ENCODE results near the gene MYO7A.

Gene MYO7A

GRCh38 chr11:77127920-77128691, at the start of gene MYO7A:
Gene MYO7A (plus strand): TSS chr11:77128246. CDS start chr11:77130635, 2,389 bp downstream.
- no peak for DNase-seq

DNA sequence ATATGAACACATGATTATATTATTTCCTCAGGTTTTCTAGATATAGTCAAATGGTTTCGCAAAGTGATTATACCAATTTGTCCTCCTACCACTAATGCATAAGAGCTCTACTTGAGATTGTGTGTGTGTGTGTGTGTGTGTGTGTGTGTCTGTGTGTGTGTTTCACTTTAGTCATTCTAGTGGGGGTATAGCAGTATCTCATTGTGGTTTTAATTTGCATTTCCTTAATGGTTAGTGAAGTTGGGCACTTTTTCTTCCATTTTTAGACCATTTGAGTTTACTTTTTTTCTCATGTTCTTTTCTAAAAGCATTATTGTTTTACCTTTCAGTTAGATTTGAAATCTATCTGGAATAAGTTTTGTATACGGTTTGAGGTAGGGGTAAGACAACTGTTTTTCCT, 48.4 kb upstream of the MYO7A start:
- DNase-seq = no peak

- DNase-seq = no peak
These were observed 47.3 kb upstream of the MYO7A start for GRCh38 chr11:77080643-77081210.

DNA sequence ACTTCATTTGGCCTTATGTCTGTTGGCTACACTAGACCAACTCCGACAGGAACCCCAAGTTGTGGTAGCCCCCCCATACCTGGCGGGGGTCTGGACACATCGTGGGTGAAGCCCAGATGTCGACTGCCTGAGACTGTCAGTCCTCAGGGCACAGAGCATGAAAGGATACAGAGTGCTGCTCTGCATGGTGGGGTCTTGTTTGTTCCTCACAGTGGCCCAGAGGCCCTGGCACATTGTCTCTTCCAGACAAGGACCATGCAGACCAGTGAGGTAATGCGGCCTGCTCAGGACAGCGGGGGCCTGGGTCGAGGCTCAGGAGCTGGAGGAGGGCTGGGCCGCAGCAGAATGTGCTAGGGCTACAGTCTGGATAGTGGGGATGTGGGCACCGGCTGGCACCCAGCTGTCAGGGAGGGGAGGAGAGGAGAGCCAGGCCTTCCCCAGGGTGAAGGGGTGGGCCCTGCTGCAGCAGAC, 46.6 kb upstream of the MYO7A start:
- no peak for DNase-seq

GRCh38 chr11:77081976-77082836, 45.8 kb upstream of the MYO7A start:
- no peak for DNase-seq

DNA sequence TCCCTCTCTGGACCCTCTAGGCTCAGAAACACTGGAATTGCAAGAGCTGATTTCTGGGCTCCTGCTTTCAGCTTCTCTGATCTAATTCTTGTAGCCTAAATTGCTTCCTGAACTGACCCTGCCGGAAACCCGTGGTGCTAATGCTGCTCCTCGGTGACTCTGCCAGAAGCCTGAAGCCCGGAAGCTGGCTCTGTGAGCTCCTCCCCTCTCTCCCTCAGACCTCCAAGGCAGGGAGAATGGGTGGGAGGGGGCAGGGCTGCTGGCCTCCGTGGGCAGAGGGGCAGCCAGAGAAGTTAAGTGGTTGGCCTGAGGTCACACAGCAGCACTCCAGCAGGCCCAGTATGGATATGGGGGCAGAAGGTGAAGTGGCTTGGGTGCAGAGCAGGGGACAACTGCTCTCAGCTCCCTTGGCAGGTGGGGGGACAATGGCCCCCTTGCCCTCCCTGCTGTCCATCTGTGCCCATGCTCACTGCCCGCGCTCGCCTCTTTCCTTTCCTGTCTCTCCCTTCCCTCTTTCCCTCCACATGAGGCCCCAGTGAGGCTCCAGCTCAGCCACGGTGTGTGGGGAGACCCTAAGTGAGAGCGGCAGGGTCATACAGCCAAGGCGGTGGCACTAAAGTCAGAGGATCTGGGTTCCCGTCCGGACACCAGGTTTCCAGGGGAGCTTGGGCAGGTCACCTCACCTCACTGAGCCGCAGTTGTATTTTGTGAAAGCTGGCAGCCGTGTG, 45.0 kb upstream of the MYO7A start:
- DNase-seq = peak; percentile 95 to 96

DNA sequence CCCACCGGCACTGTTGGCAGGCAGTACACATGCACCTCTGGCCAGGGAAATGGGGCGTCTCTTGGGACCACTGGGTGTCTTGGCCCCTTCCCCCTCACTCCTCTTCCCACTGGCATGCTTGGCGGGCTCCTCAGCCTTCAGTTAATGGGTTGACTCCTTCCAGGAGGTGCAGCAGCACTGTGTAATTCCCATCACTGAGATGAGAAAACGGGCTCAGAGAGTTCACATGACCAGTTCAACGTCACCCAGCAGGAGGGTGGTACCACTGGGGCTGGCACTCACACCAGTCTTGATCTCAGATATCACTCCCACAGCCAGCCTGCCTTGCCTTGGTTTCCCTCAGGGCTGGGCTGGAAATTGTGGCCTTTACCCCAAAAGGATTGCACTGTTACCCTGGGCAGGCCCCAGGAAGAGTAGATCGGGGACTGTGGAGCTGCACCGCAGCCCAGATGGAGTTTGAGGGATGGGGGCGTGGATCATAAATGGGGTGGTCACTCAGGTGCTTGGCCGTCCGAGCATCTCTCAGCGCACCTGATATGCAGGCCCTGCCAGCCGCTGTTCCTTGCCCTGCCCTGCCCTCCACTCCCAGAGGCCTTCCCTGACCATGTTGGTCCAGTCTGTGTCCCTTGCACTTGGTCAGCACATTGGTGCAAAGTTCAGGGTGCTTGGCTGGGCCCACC, 44.3 kb upstream of the MYO7A start:
- DNase-seq = no peak

- no peak for DNase-seq
These were observed 43.4 kb upstream of the MYO7A start for GRCh38 chr11:77084581-77085191.

- no peak for DNase-seq
These were observed 42.4 kb upstream of the MYO7A start for GRCh38 chr11:77085652-77086051.

DNA sequence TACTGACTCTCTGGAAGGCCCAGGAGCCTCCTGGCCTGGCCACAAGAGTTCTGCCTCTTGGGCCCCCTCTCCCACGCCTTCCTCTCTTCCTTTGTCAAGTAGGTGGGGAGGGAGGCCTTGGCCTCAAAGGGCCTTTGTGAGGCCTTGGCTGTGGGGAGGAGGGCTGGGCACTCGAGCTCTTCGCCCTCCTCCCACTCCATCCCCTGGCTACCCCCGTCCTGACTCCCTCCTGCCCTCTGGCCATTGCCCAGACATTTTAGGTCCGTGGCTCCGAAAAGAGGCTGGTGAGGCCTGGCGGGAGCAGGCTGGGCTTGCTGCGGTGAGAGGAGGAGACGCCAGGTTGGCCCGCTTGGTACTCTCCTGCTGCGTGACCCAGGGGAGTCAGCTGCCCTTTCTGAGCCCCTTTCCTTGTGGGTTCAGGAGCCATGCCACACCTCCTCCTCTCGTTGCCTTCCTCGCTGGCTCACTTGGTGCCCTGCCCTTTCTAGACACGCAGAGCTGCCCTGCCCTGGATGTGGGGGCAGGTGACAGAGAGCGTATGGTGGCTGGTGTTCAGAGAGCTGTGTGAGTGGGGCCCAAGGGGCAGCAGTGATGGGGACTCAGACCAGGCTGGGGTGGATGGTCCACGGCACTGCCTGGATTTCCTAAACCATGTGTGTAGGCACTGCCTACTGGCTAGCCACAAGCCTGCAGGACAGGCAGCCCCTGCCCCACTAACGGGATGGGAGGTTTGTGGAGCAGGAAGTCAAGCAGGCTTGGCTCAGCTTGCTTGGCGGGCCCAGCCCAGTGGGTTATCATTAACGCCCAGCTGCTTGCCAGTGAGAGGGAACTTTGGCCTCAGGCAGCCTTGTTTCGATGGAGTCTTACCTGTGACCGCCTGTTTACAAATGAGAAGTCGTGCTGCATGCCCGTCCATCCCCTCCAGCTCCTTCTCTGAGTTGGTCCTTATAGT, 41.2 kb upstream of the MYO7A start:
- DNase-seq = no peak

DNA sequence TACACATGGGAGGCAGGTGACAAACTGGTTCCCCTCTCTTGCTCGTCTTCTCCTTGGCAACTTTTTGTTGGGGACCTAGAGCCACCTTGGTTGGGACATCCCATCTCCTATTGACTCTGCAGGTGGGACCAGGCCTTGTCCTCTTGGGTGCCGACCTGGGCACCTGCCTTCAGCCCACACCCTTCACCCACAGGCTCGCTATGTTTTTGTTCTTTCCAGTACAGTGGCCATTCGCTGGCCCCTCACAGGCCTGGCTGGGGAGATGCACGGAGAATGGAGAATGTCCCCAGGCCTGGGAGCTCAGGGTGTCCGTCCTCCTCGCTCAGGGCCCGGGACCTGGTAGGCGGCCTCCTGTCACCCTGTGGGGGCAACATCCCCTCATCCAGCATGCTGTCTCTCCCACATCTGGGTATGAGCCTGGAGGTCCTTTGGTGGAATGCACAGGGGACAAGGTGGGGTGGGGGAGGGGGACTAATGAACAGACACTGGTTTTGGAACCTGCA, 40.3 kb upstream of the MYO7A start:
- DNase-seq = no peak

- DNase-seq = no peak
These were observed 39.6 kb upstream of the MYO7A start for GRCh38 chr11:77088236-77089003.

GRCh38 chr11:77089004-77089545, 39.0 kb upstream of the MYO7A start:
- DNase-seq = no peak

- no peak for DNase-seq
These were observed 38.0 kb upstream of the MYO7A start for GRCh38 chr11:77090046-77090372.

DNA sequence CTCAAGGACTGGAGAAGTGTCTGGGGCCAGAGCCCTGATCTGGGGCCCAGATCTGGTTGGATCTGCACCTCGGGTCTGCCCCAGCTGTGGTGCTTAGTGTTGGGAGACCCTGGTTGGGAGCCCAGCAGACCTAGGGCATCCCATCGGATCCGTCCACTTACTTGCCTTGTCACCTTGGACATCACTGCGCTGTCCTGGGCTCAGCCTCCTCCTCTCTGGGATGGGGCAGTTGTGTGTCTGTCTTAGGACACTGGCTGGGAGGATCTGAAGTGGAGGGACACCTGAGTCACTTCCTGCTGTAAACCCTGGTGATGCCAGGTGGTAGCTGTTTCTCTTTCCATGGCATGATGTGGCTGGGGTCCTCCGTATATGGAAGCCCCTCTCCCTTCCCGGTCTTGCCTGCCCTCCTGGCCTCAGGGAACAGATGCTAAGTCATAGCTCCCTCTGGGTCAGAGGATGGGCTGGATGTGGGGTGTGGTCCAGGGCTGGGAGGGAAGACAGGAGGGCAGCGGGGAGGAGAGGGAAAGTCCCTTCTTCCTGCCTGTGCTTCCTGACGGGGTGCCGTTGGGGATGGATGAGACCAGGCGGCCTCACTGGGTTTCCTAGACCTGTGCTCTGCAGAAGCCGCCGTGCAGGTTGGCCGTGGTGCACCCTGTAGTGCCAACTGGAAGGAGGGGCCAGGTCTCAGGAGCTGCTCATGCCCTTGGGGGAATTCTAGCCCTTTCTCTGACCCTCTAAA, 37.5 kb upstream of the MYO7A start:
- DNase-seq = no peak

DNA sequence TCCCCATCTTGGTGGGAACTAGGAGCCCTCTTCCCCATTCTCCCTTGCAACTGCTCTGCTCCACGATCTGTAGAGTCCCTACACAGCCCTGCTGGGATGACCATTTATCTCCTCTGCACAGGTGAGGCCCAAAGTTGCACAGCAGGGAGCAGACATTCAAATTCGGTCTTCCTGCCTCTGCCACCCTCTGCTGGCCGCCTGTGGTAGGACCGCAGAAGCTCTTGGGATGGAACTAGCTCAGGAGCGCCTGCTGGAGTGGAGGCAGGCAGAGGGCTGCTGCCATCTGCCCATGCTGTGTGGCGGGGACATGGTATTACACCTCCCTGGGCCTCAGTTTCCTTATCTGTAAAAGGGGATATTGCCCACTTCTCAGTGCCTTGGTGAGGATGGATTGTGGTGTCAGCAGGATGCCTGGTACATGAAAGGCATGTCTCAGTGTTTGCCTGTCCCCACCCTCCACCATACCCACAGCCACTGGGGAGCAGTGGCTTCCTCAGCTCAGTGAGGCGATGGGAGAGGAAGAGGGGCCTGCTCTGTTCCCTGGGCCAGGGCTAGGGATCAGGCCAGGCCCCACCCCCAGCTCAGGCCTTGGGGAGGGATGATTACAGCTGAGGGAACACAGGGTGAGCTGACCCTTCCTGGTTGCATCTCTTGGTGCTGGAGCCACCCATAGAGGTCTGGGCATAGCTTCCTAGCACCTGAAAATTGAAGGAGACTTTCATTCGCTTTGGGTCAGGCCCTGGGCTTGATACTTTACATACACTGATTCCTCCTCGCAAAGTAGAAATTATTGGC, 36.7 kb upstream of the MYO7A start:
- peak; percentile 82 for DNase-seq

DNA sequence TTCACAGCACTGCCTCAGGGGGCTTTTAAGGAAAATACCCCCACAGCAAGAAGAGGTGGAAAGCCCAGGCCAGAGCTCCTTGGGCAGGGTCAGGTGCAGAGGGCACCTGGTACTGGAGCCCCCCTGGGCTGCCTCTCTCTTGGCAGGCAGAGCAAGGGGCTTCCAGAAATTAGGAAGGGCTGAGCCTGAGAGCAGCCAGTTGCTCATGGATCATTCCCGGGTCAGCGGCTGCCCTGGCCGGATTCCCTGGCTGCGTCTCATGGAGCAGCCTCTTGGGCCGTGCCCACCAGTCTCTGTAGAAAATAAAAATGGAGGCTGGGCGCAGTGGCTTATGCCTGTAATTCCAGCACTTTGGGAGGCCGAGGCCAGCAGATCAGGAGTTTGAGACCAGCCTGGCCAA, 35.7 kb upstream of the MYO7A start:
- DNase-seq = no peak

All from Kasumi-1 (cell line).